Measurements from ENCODE around the gene MYH14. TPM values are rescaled to one million over a fixed set of nuclear protein-coding genes. Genes with fewer than 3 reads are reported as not detected.

Gene MYH14
- total and polyA plus RNA-seq, 2 of the 4 experiments (the other 2 are of a cell fraction): not detected

- Histone ChIP-seq H3K27me3 (ENCODE audit: control insufficient read depth, insufficient read depth, low read length) (no peaks in the 10 kb centered on the region), H2AK9ac (replicated peaks; ENCODE audit: low read depth, low read length, poor library complexity) (no peak overlapping the region), H3K79me1 (ENCODE audit: low read depth in 1 of 2, low read length in 2 of 2) (no peaks in the 10 kb centered on the region), H4K20me1 (ENCODE audit: insufficient read depth, low read length) (no peaks in the 10 kb centered on the region), H3K18ac (ENCODE audit: low read depth, low read length) (no peak overlapping the region), H2AFZ (replicated peaks; ENCODE audit: low read length, poor library complexity) (no peak overlapping the region), H3K9ac (ENCODE audit: low read depth, low read length) (no peak overlapping the region), H3K27ac (ENCODE audit: insufficient read depth, low read length) (no peak overlapping the region), H3K23ac (ENCODE audit: low read depth, low read length) (no peak overlapping the region), H3K4me3 (ENCODE audit: insufficient read depth, low read depth, low read length) (no peak overlapping the region), H2AK5ac (ENCODE audit: low read depth, low read length) (no peak overlapping the region), H3K36me3 (ENCODE audit: control insufficient read depth, insufficient read depth, low read length) (no peaks in the 10 kb centered on the region), H2BK5ac (ENCODE audit: low read depth, low read length, poor library complexity, severe bottlenecking) (no peak overlapping the region), H3K4me2 (ENCODE audit: low read depth, low read length) (no peak overlapping the region), H3K14ac (replicated peaks; ENCODE audit: low read depth, low read length) (no peak overlapping the region), H2BK120ac (ENCODE audit: low read depth, low read length) (no peak overlapping the region), H2BK20ac (ENCODE audit: low read depth, low read length) (no peak overlapping the region), H4K8ac (ENCODE audit: low read depth in 2 of 2, low read length in 2 of 2) (no peak overlapping the region), H3K9me1 (ENCODE audit: insufficient read depth, low read length) (no peaks in the 10 kb centered on the region), H3K4ac (ENCODE audit: low read depth, low read length) (no peak overlapping the region), H3K4me1 (ENCODE audit: control insufficient read depth, insufficient read depth, low read length) (no peaks in the 10 kb centered on the region), H4K5ac (ENCODE audit: low read depth, low read length) (no peak overlapping the region), H3K9me3 (ENCODE audit: control insufficient read depth, insufficient read depth, low read length) (peaks cover 22% of the 10 kb centered on the region), H4K91ac (ENCODE audit: insufficient read depth, low read depth, low read length) (no peak overlapping the region), H3K56ac (ENCODE audit: extremely low read depth, insufficient read depth, low read length) (no peak overlapping the region), H2BK15ac (ENCODE audit: low read depth, low read length) (no peak overlapping the region)
- ATAC-seq (ENCODE audit: low read depth): no peak
- no peak for DNase-seq
- dilution Hi-C loops (cut with HindIII; ENCODE audit: low sequenced_read_pairs, unreplicated experiment): no loop called here
- no peak for TF ChIP-seq CHD1 (IDR thresholded peaks at IDR 0.05; ENCODE audit: low read depth, low read length)
- no peak for TF ChIP-seq MAZ (IDR thresholded peaks at IDR 0.05; ENCODE audit: borderline replicate concordance, low read depth, low read length)
- TF ChIP-seq POLR2A (IDR thresholded peaks at IDR 0.05; ENCODE audit: low read depth, low read length): no peak
- ChIA-PET POLR2A (ENCODE audit: unreplicated experiment) (no interaction called here), CTCF (no interaction called here)
- intact Hi-C loops (cut with micrococcal nuclease): no loop called here
- WGBS, 2 experiments (ENCODE audit: extremely low coverage in 2 of 2, insufficient read length in 1 of 2): 73% methylated on average over 3 of the region's 6 CpGs; no CpG with 5 or more reads in 1 of the 2 experiments
- no TSS peak for BruUV-seq (replicated peaks)
- in situ Hi-C loops (cut with MboI; ENCODE audit: low sequenced_read_pairs): no loop called here
Observed at GRCh38 chr19:50242581-50242980, 39.2 kb downstream of the MYH14 start.

All from IMR-90 (cell line).